Hepatocyte (in vitro differentiated cells): ENCODE data around the gene MOB2. TPM values are rescaled to one million over a fixed set of nuclear protein-coding genes. Genes with fewer than 3 reads are reported as not detected.

ENCODE experiments used
- DNase-seq: peaks from one replicate; pipeline ENCODE4 v3.0.0-alpha.2; 2016; ENCODE audit warnings: low spot score
- H2AFZ ChIP-seq: fragments of 200-600 bp; sonication (generic); 2 replicates; pipeline ENCODE4 v1.6.0; 2016; ENCODE audit warnings: antibody characterized with exemption, mild to moderate bottlenecking
- H3K27ac ChIP-seq: fragments of 200-600 bp; sonication (generic); 2 replicates; pipeline ENCODE4 v1.5.1; 2016; ENCODE audit warnings: mild to moderate bottlenecking
- H3K27me3 ChIP-seq: fragments of 200-600 bp; sonication (generic); 2 replicates; pipeline ENCODE4 v1.6.1; 2016
- H3K36me3 ChIP-seq: fragments of 200-600 bp; sonication (generic); replicated peaks from 2 replicates; pipeline ENCODE4 v1.5.1; 2016; ENCODE audit warnings: low read depth; ENCODE audit not compliant: insufficient read depth
- H3K4me1 ChIP-seq: fragments of 200-600 bp; sonication (generic); 2 replicates; pipeline ENCODE4 v1.5.1; 2016; ENCODE audit warnings: mild to moderate bottlenecking, moderate library complexity; ENCODE audit not compliant: insufficient read depth
- H3K4me2 ChIP-seq: fragments of 200-600 bp; sonication (generic); 2 replicates; pipeline ENCODE4 v1.6.0; 2016
- H3K4me3 ChIP-seq: fragments of 200-600 bp; sonication (generic); 2 replicates; pipeline ENCODE4 v1.5.1; 2016; ENCODE audit warnings: mild to moderate bottlenecking
- H3K79me2 ChIP-seq: fragments of 200-600 bp; sonication (generic); 2 replicates; pipeline ENCODE4 v1.6.0; 2017; ENCODE audit warnings: mild to moderate bottlenecking
- H3K9me2 ChIP-seq: fragments of 200-600 bp; sonication (generic); replicated peaks from 2 replicates; pipeline ENCODE4 v1.6.0; 2017; ENCODE audit warnings: mild to moderate bottlenecking; ENCODE audit not compliant: insufficient read depth
- H3K9me3 ChIP-seq: fragments of 200-600 bp; sonication (generic); 2 replicates; pipeline ENCODE4 v1.5.1; 2016; ENCODE audit warnings: low read depth, mild to moderate bottlenecking
- H4K20me1 ChIP-seq: fragments of 200-600 bp; sonication (generic); 2 replicates; pipeline ENCODE4 v1.6.0; 2016; ENCODE audit warnings: mild to moderate bottlenecking; ENCODE audit not compliant: insufficient read depth, poor library complexity, severe bottlenecking
- CTCF ChIP-seq: fragments of 200-600 bp; sonication (generic); IDR thresholded peaks from 2 replicates; pipeline ENCODE4 v1.5.1; 2016; ENCODE audit warnings: antibody characterized with exemption, mild to moderate bottlenecking; ENCODE audit not compliant: poor library complexity
- EZH2 ChIP-seq: fragments of 200-600 bp; sonication (generic); IDR thresholded peaks from 2 replicates; pipeline ENCODE4 v1.6.1; 2016; ENCODE audit warnings: antibody characterized with exemption, mild to moderate bottlenecking, borderline replicate concordance
- EZH2phosphoT487 ChIP-seq: fragments of 200-600 bp; sonication (generic); IDR thresholded peaks from one replicate; pipeline ENCODE4 v1.6.1; 2018; ENCODE audit warnings: antibody characterized with exemption, mild to moderate bottlenecking, low read depth, moderate library complexity; ENCODE audit not compliant: unreplicated experiment, severe bottlenecking
- WGBS: methylation state at CpG from one replicate; pipeline ENCODE4 v1.1.6; 2016; ENCODE audit warnings: low lambda C conversion rate; ENCODE audit errors: missing lambda C conversion rate; 5-methylcytosine and 5-hydroxymethylcytosine counted together
- polyA plus RNA-seq: library from polyadenylated mRNA; unstranded; fragments of >200 nt; fragmentation: Nextera tagmentation; extraction: Ambion mirVana; gene quantifications from 2 replicates; pipeline ENCODE4 v1.2.1, GENCODE V29; 2016
- total RNA-seq: library from RNA; depleted of rRNA; stranded (reverse); fragments of >200 nt; gene quantifications from 2 replicates; pipeline ENCODE4 v1.2.3, GENCODE V29; 2014

Gene MOB2
- total and polyA plus RNA-seq, 2 experiments from 2014 or later = 12.5 to 48.2 TPM

GRCh38 chr11:1460986-1461825 is 25.4 kb downstream of the MOB2 start:
- H3K4me3 ChIP-seq = no peak overlapping the region
- TF ChIP-seq EZH2phosphoT487 (no peak), EZH2 (no peak), CTCF (no peak)
- no peaks in the 10 kb centered on the region for H3K27me3 ChIP-seq
- no peaks in the 10 kb centered on the region for H3K9me3 ChIP-seq
- WGBS = 89% methylated on average over 45 of the region's 50 CpGs
- no peaks in the 10 kb centered on the region for H3K36me3 ChIP-seq
- no peaks in the 10 kb centered on the region for H3K9me2 ChIP-seq
- no peak overlapping the region for H3K27ac ChIP-seq
- no peaks in the 10 kb centered on the region for H3K79me2 ChIP-seq
- H2AFZ ChIP-seq = no peak overlapping the region
- no peak for DNase-seq
- no peaks in the 10 kb centered on the region for H3K4me1 ChIP-seq
- no peaks in the 10 kb centered on the region for H4K20me1 ChIP-seq
- no peak overlapping the region for H3K4me2 ChIP-seq

GRCh38 chr11:1460396-1460985 is 26.1 kb downstream of the MOB2 start:
- H3K4me2 ChIP-seq = no peak overlapping the region
- TF ChIP-seq EZH2 = no peak
- H3K27ac ChIP-seq = no peak overlapping the region
- 93% methylated on average over 34 of the region's 44 CpGs for WGBS
- no peak overlapping the region for H2AFZ ChIP-seq
- H3K4me3 ChIP-seq = no peak overlapping the region
- H3K36me3 ChIP-seq = no peaks in the 10 kb centered on the region
- H3K4me1 ChIP-seq = no peaks in the 10 kb centered on the region
- no peaks in the 10 kb centered on the region for H3K9me2 ChIP-seq
- no peak for DNase-seq
- H3K79me2 ChIP-seq = no peaks in the 10 kb centered on the region
- no peaks in the 10 kb centered on the region for H3K9me3 ChIP-seq
- no peaks in the 10 kb centered on the region for H3K27me3 ChIP-seq
- no peaks in the 10 kb centered on the region for H4K20me1 ChIP-seq

- Histone ChIP-seq H2AFZ (no peak overlapping the region), H4K20me1 (no peaks in the 10 kb centered on the region), H3K4me1 (no peaks in the 10 kb centered on the region), H3K36me3 (no peaks in the 10 kb centered on the region), H3K27me3 (no peaks in the 10 kb centered on the region), H3K79me2 (no peaks in the 10 kb centered on the region), H3K9me3 (no peaks in the 10 kb centered on the region), H3K27ac (no peak overlapping the region), H3K9me2 (no peaks in the 10 kb centered on the region), H3K4me2 (no peak overlapping the region), H3K4me3 (no peak overlapping the region)
- DNase-seq = no peak
- WGBS = 77% methylated on average over 18 of the region's 29 CpGs
- TF ChIP-seq EZH2 (no peak), EZH2phosphoT487 (no peak), CTCF (no peak)
Measured at GRCh38 chr11:1459764-1460395, 26.7 kb downstream of the MOB2 start.

GRCh38 chr11:1459219-1459575 is 27.4 kb downstream of the MOB2 start:
- Histone ChIP-seq H3K9me3 (no peaks in the 10 kb centered on the region), H3K4me2 (no peak overlapping the region), H3K4me1 (no peaks in the 10 kb centered on the region), H3K36me3 (no peaks in the 10 kb centered on the region), H3K27ac (no peak overlapping the region), H3K9me2 (no peaks in the 10 kb centered on the region), H3K4me3 (no peak overlapping the region), H3K27me3 (no peaks in the 10 kb centered on the region), H3K79me2 (no peaks in the 10 kb centered on the region), H2AFZ (no peak overlapping the region), H4K20me1 (no peaks in the 10 kb centered on the region)
- TF ChIP-seq CTCF (no peak), EZH2 (no peak), EZH2phosphoT487 (no peak)
- no peak for DNase-seq
- 94% methylated on average over 13 of the region's 14 CpGs for WGBS
